Measurements from ENCODE around the gene PARD3. TPM values are rescaled to one million over a fixed set of nuclear protein-coding genes. Genes with fewer than 3 reads are reported as not detected.

The PARD3 gene
- total RNA-seq, 1 donor from 2014 or later, result 98.2 TPM

DNA sequence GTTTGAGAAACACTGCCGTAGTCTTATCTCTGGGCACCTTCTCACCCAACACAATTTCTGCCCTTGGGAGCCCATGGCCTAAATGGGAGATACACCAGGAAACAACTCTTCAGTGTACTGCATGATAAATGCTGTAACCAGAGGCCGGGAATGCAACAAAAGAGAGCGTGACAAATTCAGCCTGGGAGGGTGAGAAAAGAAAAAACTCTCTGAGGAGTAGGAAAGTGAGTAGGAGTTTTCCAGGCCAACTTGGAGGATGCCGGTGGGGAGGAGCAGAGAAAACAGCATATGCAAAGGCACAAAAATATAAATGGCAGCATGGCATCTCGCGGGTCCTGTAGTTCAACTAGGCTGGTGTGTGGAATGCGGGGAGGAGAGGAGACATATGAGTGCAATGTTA lies 624.5 kb downstream of the PARD3 start:
- no peaks in the 10 kb centered on the region for H3K36me3 ChIP-seq (ENCODE audit: control insufficient read depth, insufficient read depth, low read length)
- FAIRE-seq (no peak), DNase-seq (ENCODE audit: low read depth) (no peak)
- TF ChIP-seq, protein P1, sequence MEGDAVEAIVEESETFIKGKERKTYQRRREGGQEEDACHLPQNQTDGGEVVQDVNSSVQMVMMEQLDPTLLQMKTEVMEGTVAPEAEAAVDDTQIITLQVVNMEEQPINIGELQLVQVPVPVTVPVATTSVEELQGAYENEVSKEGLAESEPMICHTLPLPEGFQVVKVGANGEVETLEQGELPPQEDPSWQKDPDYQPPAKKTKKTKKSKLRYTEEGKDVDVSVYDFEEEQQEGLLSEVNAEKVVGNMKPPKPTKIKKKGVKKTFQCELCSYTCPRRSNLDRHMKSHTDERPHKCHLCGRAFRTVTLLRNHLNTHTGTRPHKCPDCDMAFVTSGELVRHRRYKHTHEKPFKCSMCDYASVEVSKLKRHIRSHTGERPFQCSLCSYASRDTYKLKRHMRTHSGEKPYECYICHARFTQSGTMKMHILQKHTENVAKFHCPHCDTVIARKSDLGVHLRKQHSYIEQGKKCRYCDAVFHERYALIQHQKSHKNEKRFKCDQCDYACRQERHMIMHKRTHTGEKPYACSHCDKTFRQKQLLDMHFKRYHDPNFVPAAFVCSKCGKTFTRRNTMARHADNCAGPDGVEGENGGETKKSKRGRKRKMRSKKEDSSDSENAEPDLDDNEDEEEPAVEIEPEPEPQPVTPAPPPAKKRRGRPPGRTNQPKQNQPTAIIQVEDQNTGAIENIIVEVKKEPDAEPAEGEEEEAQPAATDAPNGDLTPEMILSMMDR (IDR thresholded peaks at IDR 0.05; ENCODE audit: insufficient read depth, low read length, severe bottlenecking), result no peak
- no peak overlapping the region for H3K4me3 ChIP-seq (ENCODE audit: low read depth, low read length)
- no peaks in the 10 kb centered on the region for H3K27me3 ChIP-seq (ENCODE audit: control insufficient read depth, insufficient read depth, low read length)

DNA sequence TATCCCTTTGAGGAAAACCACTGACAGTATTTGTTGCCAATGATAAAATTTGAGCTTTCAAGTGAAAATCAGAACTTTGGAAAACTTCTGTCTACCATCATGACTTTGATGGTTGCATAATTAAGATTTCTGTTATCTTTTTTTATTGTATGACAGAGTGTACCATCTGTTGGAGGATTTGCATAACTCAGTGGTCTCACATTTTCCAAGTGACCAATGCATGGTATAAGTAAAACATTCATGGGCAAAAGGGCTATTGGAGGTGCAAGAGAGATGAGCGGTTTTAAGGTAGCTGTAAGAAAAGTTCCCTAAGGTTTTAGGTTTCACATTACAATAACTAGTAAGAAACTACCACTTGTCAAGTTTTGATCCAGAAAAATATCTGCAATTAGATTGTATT lies 625.3 kb downstream of the PARD3 start:
- H3K4me3 ChIP-seq (ENCODE audit: low read depth, low read length), result no peak overlapping the region
- TF ChIP-seq, protein P1 (IDR thresholded peaks at IDR 0.05; ENCODE audit: insufficient read depth, low read length, severe bottlenecking), result no peak
- no peak for FAIRE-seq
- no peak for DNase-seq (ENCODE audit: low read depth)
- no peaks in the 10 kb centered on the region for H3K36me3 ChIP-seq (ENCODE audit: control insufficient read depth, insufficient read depth, low read length)
- no peaks in the 10 kb centered on the region for H3K27me3 ChIP-seq (ENCODE audit: control insufficient read depth, insufficient read depth, low read length)

DNA sequence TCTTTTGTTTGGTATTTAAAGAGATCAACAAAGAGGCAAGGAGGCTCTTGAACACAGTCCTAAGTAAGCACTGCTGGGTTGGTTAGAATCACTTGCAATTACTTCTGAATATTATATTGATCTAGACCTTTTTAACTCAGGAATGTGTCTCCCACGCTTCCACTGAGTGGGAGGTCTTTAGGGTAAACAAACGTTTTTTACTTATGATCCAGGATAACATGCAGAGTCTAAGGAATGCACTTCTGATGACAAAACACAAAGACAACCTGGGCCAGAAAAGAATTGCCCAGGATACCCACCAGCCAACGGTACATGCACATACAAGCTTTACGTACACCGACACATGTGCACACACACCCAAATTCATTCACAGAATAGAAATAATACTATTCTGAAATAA lies 626.9 kb downstream of the PARD3 start:
- Histone ChIP-seq H3K36me3 (ENCODE audit: control insufficient read depth, insufficient read depth, low read length) (no peaks in the 10 kb centered on the region), H3K27me3 (ENCODE audit: control insufficient read depth, insufficient read depth, low read length) (no peaks in the 10 kb centered on the region), H3K4me3 (ENCODE audit: low read depth, low read length) (no peak overlapping the region)
- TF ChIP-seq, protein P1 (IDR thresholded peaks at IDR 0.05; ENCODE audit: insufficient read depth, low read length, severe bottlenecking), result no peak
- DNase-seq (ENCODE audit: low read depth) (no peak), FAIRE-seq (no peak)

DNA sequence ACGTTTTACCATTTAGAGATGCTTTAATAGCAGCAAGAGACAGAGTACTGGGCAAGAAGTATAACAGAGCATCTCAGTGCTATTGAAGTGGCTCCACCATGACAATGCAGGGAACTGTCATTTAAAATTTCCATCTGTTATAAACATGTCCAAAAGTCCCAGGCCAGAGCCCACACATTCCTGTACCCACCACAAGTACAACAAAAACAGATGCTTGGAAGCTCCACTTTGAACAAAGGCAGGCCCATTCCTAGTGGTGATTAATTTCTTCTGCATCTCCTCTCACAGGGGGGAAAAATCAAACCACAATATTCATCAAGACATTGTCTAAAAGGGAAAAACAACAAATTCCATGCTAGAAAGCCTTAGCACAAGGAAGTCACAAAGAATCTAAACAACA lies 627.9 kb downstream of the PARD3 start:
- TF ChIP-seq, protein P1 (IDR thresholded peaks at IDR 0.05; ENCODE audit: insufficient read depth, low read length, severe bottlenecking), result no peak
- Histone ChIP-seq H3K27me3 (ENCODE audit: control insufficient read depth, insufficient read depth, low read length) (no peaks in the 10 kb centered on the region), H3K4me3 (ENCODE audit: low read depth, low read length) (no peak overlapping the region), H3K36me3 (ENCODE audit: control insufficient read depth, insufficient read depth, low read length) (no peaks in the 10 kb centered on the region)
- FAIRE-seq (no peak), DNase-seq (ENCODE audit: low read depth) (no peak)

DNA sequence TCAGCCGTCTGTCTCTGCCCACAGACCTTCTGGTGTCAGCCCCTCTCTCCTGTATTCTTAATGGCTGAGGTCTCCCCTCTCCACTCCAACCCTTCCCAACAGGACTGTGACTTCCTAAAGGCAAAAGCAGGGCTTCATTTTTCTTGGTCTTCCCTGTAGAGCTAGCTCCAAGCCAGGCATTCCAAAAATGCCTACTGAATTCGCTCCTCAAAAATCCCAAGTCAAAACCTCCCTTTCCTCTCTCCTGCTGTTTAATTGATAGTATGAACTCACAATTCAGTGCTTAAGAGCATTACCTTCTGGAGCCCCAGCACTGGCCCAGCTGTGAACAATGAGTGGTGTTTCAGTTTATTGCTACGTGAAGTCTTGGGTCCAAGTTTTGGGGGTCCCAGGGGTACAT lies 628.4 kb downstream of the PARD3 start:
- DNase-seq (ENCODE audit: low read depth) (no peak), FAIRE-seq (no peak)
- TF ChIP-seq, protein P1 (IDR thresholded peaks at IDR 0.05; ENCODE audit: insufficient read depth, low read length, severe bottlenecking), result no peak
- no peaks in the 10 kb centered on the region for H3K27me3 ChIP-seq (ENCODE audit: control insufficient read depth, insufficient read depth, low read length)
- H3K4me3 ChIP-seq (ENCODE audit: low read depth, low read length), result no peak overlapping the region
- no peaks in the 10 kb centered on the region for H3K36me3 ChIP-seq (ENCODE audit: control insufficient read depth, insufficient read depth, low read length)

DNA sequence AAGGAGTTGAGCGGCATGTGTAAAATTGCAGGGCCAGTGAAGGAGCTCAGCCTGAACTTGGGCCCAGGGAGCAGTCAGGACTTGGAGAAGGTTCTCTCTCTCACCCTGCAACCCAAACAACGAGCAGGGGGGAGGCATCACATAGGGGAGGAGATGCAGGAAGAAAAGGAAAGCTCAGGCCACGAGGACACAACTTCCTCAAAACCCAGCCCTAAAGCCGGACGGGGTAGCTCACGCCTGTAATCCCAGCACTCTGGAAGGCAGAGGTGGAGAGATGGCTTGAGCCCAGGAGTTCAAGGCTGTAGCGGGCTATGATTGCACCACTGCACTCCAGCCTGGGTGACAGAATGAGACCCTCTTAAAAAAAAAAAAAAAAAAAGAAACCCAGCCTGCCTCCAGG lies 629.1 kb downstream of the PARD3 start:
- FAIRE-seq (no peak), DNase-seq (ENCODE audit: low read depth) (no peak)
- H3K27me3 ChIP-seq (ENCODE audit: control insufficient read depth, insufficient read depth, low read length), result no peaks in the 10 kb centered on the region
- TF ChIP-seq, protein P1 (IDR thresholded peaks at IDR 0.05; ENCODE audit: insufficient read depth, low read length, severe bottlenecking), result no peak
- no peaks in the 10 kb centered on the region for H3K36me3 ChIP-seq (ENCODE audit: control insufficient read depth, insufficient read depth, low read length)
- no peak overlapping the region for H3K4me3 ChIP-seq (ENCODE audit: low read depth, low read length)
